DND-41 (cell line): ENCODE data around the gene PQBP1.

Experiments used
- CTCF ChIP-seq: IDR thresholded peaks from 2 replicates; pipeline ENCODE4 v1.5.1; 2012; ENCODE audit warnings: borderline replicate concordance, low read length, moderate library complexity, mild to moderate bottlenecking; ENCODE audit not compliant: poor library complexity, severe bottlenecking; ENCODE audit errors: extremely low read depth
- EZH2 ChIP-seq: IDR thresholded peaks from 3 replicates; pipeline ENCODE4 v1.6.1; 2012; ENCODE audit warnings: borderline replicate concordance, low read depth, mild to moderate bottlenecking, moderate library complexity, low read length, inconsistent platforms; ENCODE audit not compliant: severe bottlenecking

- no peak for TF ChIP-seq EZH2
- no peak for TF ChIP-seq CTCF
These were observed 17.1 kb downstream of the PQBP1 start for GRCh38 chrX:48914593-48915493.
